ENCODE measurements around the gene RNF157.

- no peak for TF ChIP-seq CTCF (IDR thresholded peaks at IDR 0.05)
- no peak for TF ChIP-seq POLR2AphosphoS5 (IDR thresholded peaks at IDR 0.05)
Measured at GRCh38 chr17:76154936-76155845, 85.1 kb downstream of the RNF157 start.
